GM18858 (cell line): ENCODE results near the gene DCTN4.
A peak's percentile ranks its signal among the peaks of the same experiment; 100 is the strongest.

Experiments
- ATAC-seq: cut with Tn5 transposase; IDR thresholded peaks from one replicate; pipeline ENCODE4 v1.9.1; 2021; ENCODE audit not compliant: unreplicated experiment

The DCTN4 gene

DNA sequence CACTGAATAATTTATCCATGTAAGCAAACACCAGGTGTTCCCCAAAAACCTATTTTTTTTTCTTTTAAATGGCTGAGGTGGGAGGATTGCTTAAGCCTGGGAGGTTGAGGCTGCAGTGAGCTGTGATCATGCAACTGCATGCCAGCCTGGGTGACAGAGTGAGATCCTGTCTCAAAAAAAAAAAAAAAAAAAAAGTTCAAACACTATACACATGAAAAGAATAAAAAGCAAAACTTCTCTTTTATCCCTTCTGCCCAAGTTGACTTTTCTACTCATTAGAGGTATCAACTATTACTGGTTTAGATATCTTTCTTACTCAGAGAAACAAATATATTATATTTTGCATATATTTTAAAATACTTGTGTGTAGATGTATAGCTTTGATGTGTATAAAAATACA, 17.8 kb downstream of the DCTN4 start:
- no peak for ATAC-seq

- no peak for ATAC-seq
These were observed 20.0 kb downstream of the DCTN4 start for GRCh38 chr5:150738862-150739261.

GRCh38 chr5:150734579-150735384, 24.0 kb downstream of the DCTN4 start:
- no peak for ATAC-seq

DNA sequence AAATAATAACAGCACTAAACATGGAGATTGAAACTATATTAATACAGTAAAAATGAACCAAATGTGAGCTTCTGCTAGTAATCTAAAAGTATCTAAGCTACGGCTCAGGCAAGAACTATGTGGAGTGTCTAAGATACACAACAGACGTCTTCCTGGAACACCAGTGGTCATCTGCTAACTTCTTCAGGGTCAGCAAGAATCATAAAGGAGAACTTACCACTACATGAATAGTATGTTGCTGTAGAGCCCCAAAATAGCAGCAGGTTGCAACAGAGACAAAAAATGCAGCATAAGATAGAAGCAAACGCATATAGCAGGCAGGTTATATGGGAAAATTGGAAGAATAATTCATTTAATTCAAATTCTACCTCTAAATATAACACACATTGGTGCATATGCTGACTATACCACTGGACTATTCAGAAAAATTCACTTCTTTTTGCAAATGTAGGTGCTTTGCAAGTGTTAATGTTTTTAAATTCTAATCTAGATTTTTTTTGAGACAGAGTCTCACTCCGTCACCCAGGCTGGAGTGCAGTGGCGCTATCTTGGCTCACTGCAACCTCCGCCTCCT, 27.1 kb downstream of the DCTN4 start:
- no peak for ATAC-seq

DNA sequence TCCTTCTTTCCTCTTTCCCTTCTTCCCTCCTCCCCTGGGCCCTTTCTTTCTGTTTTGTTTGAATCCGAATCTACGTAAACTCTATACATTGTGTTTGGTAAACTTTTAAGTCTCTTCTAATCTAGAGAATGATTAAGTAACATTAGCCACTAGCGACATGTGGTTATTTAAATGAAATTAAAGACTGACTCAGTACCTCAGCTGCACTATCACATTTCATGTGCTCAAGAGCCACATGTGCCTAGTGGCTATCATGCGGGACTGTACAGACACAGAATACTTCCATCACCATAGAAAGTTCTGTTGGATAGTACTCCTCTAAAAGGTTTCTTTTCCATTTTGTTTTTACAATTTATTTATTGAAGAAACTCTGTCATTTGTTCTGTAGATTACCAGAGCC, 29.0 kb downstream of the DCTN4 start:
- ATAC-seq = no peak

DNA sequence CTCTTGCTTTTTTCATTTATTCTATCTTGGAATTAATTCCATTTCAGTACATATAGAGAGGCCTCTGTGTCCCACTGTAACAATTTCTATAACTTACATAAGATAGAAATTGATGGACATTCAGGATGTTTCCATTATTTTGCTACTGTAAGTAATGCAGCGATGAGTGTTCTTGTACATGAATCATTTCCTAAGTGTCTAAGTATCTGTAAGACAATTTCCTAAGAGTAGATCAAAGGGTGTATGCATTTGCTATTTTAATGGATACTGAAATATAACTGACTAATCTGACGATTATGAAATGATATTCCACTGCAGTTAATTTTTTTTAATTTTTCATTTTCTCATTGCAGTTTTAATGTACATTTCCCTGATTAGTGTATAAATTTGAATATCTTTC, 35.0 kb downstream of the DCTN4 start:
- no peak for ATAC-seq

DNA sequence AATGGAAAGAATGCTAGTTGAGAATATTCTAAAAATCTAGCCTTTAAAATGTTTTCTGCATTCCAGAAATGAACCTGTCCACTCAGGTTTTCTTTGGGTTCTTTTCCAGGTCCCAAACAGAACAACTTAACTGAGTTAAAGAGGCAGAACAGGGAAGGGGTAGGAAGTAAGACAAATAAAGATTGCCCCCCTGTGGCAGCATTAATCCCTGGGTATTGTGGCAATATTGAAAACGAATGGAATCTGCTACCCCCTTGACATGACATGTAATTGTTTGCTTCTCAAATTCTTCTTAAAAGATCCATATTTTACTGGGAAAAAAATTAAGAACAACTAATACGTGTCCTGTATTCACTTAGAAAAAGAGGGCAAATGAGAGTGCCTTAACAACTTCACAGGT, 48.7 kb downstream of the DCTN4 start:
- ATAC-seq = no peak

GRCh38 chr5:150706776-150707390, 51.9 kb downstream of the DCTN4 start:
- no peak for ATAC-seq

DNA sequence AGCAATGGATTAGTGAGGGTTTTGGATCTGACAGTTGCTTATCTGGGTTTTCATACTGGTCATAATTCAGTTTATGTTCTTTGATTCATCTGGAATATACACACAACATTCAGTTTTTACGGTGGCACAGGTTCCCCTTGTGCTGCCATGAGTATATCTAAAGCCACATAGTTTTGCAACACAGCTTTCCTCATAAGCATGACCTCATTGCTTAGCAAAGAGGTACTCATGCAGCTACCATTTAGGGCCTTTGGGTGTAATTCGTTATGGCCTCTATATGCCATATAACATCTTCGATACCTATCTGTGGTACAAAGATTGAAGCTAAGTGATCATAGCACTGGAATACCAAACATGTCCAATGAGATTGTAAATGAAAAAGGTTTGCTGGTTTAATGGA, 55.1 kb downstream of the DCTN4 start:
- ATAC-seq = no peak

- peak; percentile 91 for ATAC-seq
These were observed 58.0 kb downstream of the DCTN4 start, which contains the start of gene RBM22 for GRCh38 chr5:150700594-150701377. RBM22 (minus strand) TSS chr5:150701062; CDS start chr5:150700985, 77 bp downstream.

GRCh38 chr5:150700246-150700593, 58.6 kb downstream of the DCTN4 start:
- peak; percentile 7 for ATAC-seq

- ATAC-seq = no peak
These were observed 64.2 kb downstream of the DCTN4 start for GRCh38 chr5:150694612-150695011.

GRCh38 chr5:150692276-150692675, 66.5 kb downstream of the DCTN4 start:
- no peak for ATAC-seq

DNA sequence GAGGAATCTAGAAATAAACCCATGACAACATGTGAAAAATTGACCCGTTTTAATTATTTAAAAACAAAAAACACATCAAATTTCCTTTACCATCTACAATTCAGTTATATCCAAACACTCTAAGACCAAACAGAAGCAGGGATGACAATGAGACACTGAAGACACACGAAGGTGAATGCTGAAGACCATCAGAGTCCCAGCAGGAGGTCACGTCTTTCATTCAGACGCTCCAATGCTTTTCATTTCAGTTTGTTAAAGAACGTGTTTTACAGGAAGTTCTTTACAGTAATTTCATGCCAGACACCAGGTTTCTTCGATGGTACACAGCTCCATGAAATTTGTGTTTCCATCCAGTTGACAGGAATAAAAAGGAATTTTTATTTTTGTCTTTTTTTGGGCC, 68.1 kb downstream of the DCTN4 start:
- ATAC-seq = no peak

GRCh38 chr5:150689120-150689519, 69.7 kb downstream of the DCTN4 start:
- ATAC-seq = no peak

DNA sequence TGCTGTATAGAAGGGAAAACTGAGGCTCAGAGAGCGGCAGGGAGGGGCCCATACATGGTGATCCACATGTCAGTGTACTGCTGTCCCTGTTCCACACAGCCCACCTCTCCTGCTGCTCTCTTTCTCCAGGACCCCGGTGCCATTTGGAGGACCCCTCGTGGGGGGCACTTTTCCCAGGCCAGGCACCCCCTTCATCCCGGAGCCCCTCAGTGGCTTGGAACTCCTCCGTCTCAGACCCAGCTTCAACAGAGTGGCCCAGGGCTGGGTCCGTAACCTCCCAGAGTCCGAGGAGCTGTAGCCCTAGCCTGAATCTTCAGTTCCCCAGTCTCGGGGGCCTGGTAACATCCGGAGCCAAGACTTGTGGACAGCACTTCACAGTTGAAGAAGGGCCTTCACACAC, 82.2 kb downstream of the DCTN4 start:
- ATAC-seq = no peak

DNA sequence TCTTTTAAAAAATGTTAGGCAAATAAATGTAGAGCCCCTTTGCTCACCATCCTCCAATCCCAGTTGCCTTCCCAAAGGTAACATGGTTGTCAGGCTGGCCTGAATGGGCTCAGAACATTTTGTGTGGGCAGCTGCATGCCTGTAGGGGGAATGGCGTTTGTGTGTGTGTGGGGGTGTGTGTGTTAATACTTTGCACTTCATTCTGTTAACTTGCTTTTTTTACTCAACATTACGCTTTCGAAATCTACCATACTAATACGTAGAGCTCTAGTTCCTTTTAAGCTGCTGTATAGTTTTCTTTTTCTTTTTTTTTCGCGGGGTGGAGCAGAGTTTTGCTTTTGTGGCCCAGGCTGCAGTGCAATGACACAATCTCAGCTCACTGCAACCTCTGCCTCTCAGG, 83.7 kb downstream of the DCTN4 start:
- no peak for ATAC-seq

- ATAC-seq = no peak
These were observed 84.4 kb downstream of the DCTN4 start for GRCh38 chr5:150674341-150674821.

DNA sequence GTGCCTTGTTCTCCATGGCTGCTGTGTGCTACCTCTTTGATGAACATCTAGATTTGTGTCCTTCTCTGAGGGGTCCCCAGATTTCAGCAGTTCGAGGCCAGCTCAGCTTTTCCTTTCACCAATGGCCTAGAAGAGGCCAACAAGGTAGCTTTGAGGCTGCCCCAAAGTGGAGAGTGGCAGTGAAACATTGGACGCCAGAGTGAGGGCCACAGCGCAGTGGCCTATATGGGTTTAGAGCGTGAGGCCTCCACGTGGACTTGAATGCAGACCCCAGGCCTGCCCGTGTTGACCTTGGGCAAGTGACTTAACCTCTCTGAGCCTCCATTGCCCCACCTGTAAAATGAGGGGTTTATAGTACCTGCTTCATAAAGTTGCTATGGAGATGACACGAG, 85.9 kb downstream of the DCTN4 start:
- ATAC-seq = no peak

GRCh38 chr5:150672237-150672883, 86.5 kb downstream of the DCTN4 start:
- ATAC-seq = no peak
